ENCODE data around the gene LAMA5.

Gene LAMA5

GRCh38 chr20:62367136-62367632 is at the start of gene LAMA5:
TSS of gene LAMA5 (minus strand) at chr20:62367312. CDS start at chr20:62367245, 67 bp downstream.
- DNase-seq (ENCODE audit: low read depth): no peak
- H3K4me3 ChIP-seq (ENCODE audit: low read length): peak within 1 kb of the TSS; percentile 94
- no peak for TF ChIP-seq CTCF (IDR thresholded peaks at IDR 0.05; ENCODE audit: insufficient read depth, low read depth, low read length, missing control alignments)

- TF ChIP-seq CTCF (IDR thresholded peaks at IDR 0.05; ENCODE audit: insufficient read depth, low read depth, low read length, missing control alignments): no peak
- DNase-seq (ENCODE audit: low read depth): no peak
- no peak overlapping the region for H3K4me3 ChIP-seq (ENCODE audit: low read length)
Observed at GRCh38 chr20:62415354-62416111, 48.4 kb upstream of the LAMA5 start.

GRCh38 chr20:62413896-62414481 is 46.9 kb upstream of the LAMA5 start:
- H3K4me3 ChIP-seq (ENCODE audit: low read length): no peak overlapping the region
- DNase-seq (ENCODE audit: low read depth): no peak
- no peak for TF ChIP-seq CTCF (IDR thresholded peaks at IDR 0.05; ENCODE audit: insufficient read depth, low read depth, low read length, missing control alignments)

- DNase-seq (ENCODE audit: low read depth): no peak
- H3K4me3 ChIP-seq (ENCODE audit: low read length): no peak overlapping the region
- no peak for TF ChIP-seq CTCF (IDR thresholded peaks at IDR 0.05; ENCODE audit: insufficient read depth, low read depth, low read length, missing control alignments)
Observed at GRCh38 chr20:62413025-62413570, 46.0 kb upstream of the LAMA5 start.

- DNase-seq (ENCODE audit: low read depth): no peak
- H3K4me3 ChIP-seq (ENCODE audit: low read length): no peak overlapping the region
- no peak for TF ChIP-seq CTCF (IDR thresholded peaks at IDR 0.05; ENCODE audit: insufficient read depth, low read depth, low read length, missing control alignments)
Observed at GRCh38 chr20:62412194-62413024, 45.3 kb upstream of the LAMA5 start.

GRCh38 chr20:62411479-62412193 is 44.5 kb upstream of the LAMA5 start:
- H3K4me3 ChIP-seq (ENCODE audit: low read length): no peak overlapping the region
- no peak for TF ChIP-seq CTCF (IDR thresholded peaks at IDR 0.05; ENCODE audit: insufficient read depth, low read depth, low read length, missing control alignments)
- DNase-seq (ENCODE audit: low read depth): no peak

All from epithelial cell of esophagus (primary cell).